ENCODE measurements around the gene IRX4.

IRX4 gene

GRCh38 chr5:1890296-1890695, 7.6 kb upstream of the IRX4 start:
- DNase-seq: no peak

- DNase-seq: no peak
These were observed 6.8 kb upstream of the IRX4 start for GRCh38 chr5:1889321-1890065.

- DNase-seq: no peak
These were observed 6.0 kb upstream of the IRX4 start for GRCh38 chr5:1888541-1889251.

- no peak for DNase-seq
These were observed 5.0 kb upstream of the IRX4 start for GRCh38 chr5:1887588-1888360.

- no peak for DNase-seq
These were observed 4.3 kb upstream of the IRX4 start for GRCh38 chr5:1886846-1887587.

- no peak for DNase-seq
These were observed 3.4 kb upstream of the IRX4 start for GRCh38 chr5:1885868-1886845.

GRCh38 chr5:1885404-1885755, 2.7 kb upstream of the IRX4 start:
- no peak for DNase-seq

GRCh38 chr5:1884678-1885403, 2.1 kb upstream of the IRX4 start:
- no peak for DNase-seq

GRCh38 chr5:1883925-1884677, 1.4 kb upstream of the IRX4 start:
- no peak for DNase-seq

GRCh38 chr5:1883120-1883924, 597 bp upstream of the IRX4 start:
- no peak for DNase-seq

GRCh38 chr5:1881731-1882336, 891 bp downstream of the IRX4 start:
- no peak for DNase-seq

GRCh38 chr5:1881098-1881572, 1.6 kb downstream of the IRX4 start:
- DNase-seq: no peak

GRCh38 chr5:1880377-1881025, 2.2 kb downstream of the IRX4 start:
- DNase-seq: no peak

- DNase-seq: no peak
These were observed 3.1 kb downstream of the IRX4 start for GRCh38 chr5:1879292-1880263.

GRCh38 chr5:1878050-1878849, 4.5 kb downstream of the IRX4 start:
- no peak for DNase-seq
